ENCODE measurements around the gene MYL12A.

Gene MYL12A

GRCh38 chr18:3238742-3239141 lies 8.9 kb upstream of the MYL12A start:
- TF ChIP-seq TAF1 (IDR thresholded peaks at IDR 0.05; ENCODE audit: borderline replicate concordance, insufficient read depth, low read length) (no peak), SIN3A (IDR thresholded peaks at IDR 0.05; ENCODE audit: borderline replicate concordance, insufficient read depth, low read length) (no peak), REST (IDR thresholded peaks at IDR 0.05; ENCODE audit: insufficient read depth in 1 of 2, low read depth in 2 of 2, low read length in 2 of 2) (no peak), POLR2AphosphoS5 (IDR thresholded peaks at IDR 0.05; ENCODE audit: low read depth, low read length) (no peak), FOXP2 (optimal IDR thresholded peaks at IDR 0.05; ENCODE audit: borderline replicate concordance, extremely low read depth, extremely low read length, insufficient read depth) (no peak)

- no peak for TF ChIP-seq TAF1 (IDR thresholded peaks at IDR 0.05; ENCODE audit: borderline replicate concordance, insufficient read depth, low read length)
- TF ChIP-seq FOXP2 (optimal IDR thresholded peaks at IDR 0.05; ENCODE audit: borderline replicate concordance, extremely low read depth, extremely low read length, insufficient read depth), result no peak
- TF ChIP-seq POLR2AphosphoS5 (IDR thresholded peaks at IDR 0.05; ENCODE audit: low read depth, low read length), result no peak
- no peak for TF ChIP-seq REST (IDR thresholded peaks at IDR 0.05; ENCODE audit: insufficient read depth in 1 of 2, low read depth in 2 of 2, low read length in 2 of 2)
- TF ChIP-seq SIN3A (IDR thresholded peaks at IDR 0.05; ENCODE audit: borderline replicate concordance, insufficient read depth, low read length), result no peak
Observed at GRCh38 chr18:3245185-3245564, 2.4 kb upstream of the MYL12A start.

- TF ChIP-seq TAF1 (IDR thresholded peaks at IDR 0.05; ENCODE audit: borderline replicate concordance, insufficient read depth, low read length) (no peak), REST (IDR thresholded peaks at IDR 0.05; ENCODE audit: insufficient read depth in 1 of 2, low read depth in 2 of 2, low read length in 2 of 2) (no peak), FOXP2 (optimal IDR thresholded peaks at IDR 0.05; ENCODE audit: borderline replicate concordance, extremely low read depth, extremely low read length, insufficient read depth) (peak; percentile 72), SIN3A (IDR thresholded peaks at IDR 0.05; ENCODE audit: borderline replicate concordance, insufficient read depth, low read length) (no peak)
Observed at GRCh38 chr18:3245853-3246634, 1.6 kb upstream of the MYL12A start.

- no peak for TF ChIP-seq REST (IDR thresholded peaks at IDR 0.05; ENCODE audit: insufficient read depth in 1 of 2, low read depth in 2 of 2, low read length in 2 of 2)
- no peak for TF ChIP-seq POLR2AphosphoS5 (IDR thresholded peaks at IDR 0.05; ENCODE audit: low read depth, low read length)
- TF ChIP-seq TAF1 (IDR thresholded peaks at IDR 0.05; ENCODE audit: borderline replicate concordance, insufficient read depth, low read length), result no peak
- no peak for TF ChIP-seq SIN3A (IDR thresholded peaks at IDR 0.05; ENCODE audit: borderline replicate concordance, insufficient read depth, low read length)
- no peak for TF ChIP-seq FOXP2 (optimal IDR thresholded peaks at IDR 0.05; ENCODE audit: borderline replicate concordance, extremely low read depth, extremely low read length, insufficient read depth)
Observed at GRCh38 chr18:3246635-3247239, 864 bp upstream of the MYL12A start.
